Endothelial cell of umbilical vein (primary cell): ENCODE data around the gene TXNL4A. TPM values are rescaled to one million over a fixed set of nuclear protein-coding genes. Genes with fewer than 3 reads are reported as not detected.

Experiments
- BruUV-seq: library from RNA; stranded (reverse); fragments of 400-500 nt; replicated peaks from 2 replicates; lab custom pipeline; 2021; lab: Mats Ljungman, UMichigan
- CTCF ChIA-PET: fragments of 300-600, 350-600 bp; sonication (Branson Sonifier 250); formaldehyde crosslinking; loops from one replicate; lab custom pipeline; 2021; ENCODE audit warnings: antibody characterized with exemption, inconsistent platforms; lab: Charles Lee
- POLR2A ChIA-PET: fragments of 300-600, 350-600 bp; sonication (Branson Sonifier 250); formaldehyde crosslinking; loops from one replicate; lab custom pipeline; 2021; ENCODE audit warnings: antibody characterized with exemption, inconsistent platforms; lab: Charles Lee
- DNase-seq: peaks from one replicate; pipeline ENCODE4 v3.0.0-alpha.2; 2011; ENCODE audit warnings: low read depth, low spot score
- FAIRE-seq: peaks from 2 replicates; lab custom pipeline; 2011; peaks lifted over from hg19 to GRCh38; lab: Jason Lieb, UNC
- H2AFZ ChIP-seq: 2 replicates; pipeline ENCODE4 v1.6.0; 2012; ENCODE audit warnings: low read depth, low read length, control low read depth, inconsistent platforms
- H3K27ac ChIP-seq: 2 replicates; pipeline ENCODE4 v1.5.1; 2011; ENCODE audit warnings: low read depth, mild to moderate bottlenecking, control low read depth, low read length, moderate library complexity; ENCODE audit not compliant: insufficient read depth
- H3K27me3 ChIP-seq, 2 experiments: 2 replicates each; pipeline versions ENCODE4 v1.6.0 to v1.6.1; 2011; ENCODE audit warnings: low read length in 2 of 2, mixed read lengths in 1 of 2; ENCODE audit not compliant: control insufficient read depth in 2 of 2, insufficient read depth in 2 of 2
- H3K36me3 ChIP-seq, 2 experiments: 2 replicates in 1 of 2; 3 replicates in 1 of 2; pipeline ENCODE4 v1.5.1; 2011; ENCODE audit warnings: low read length in 2 of 2, mild to moderate bottlenecking in 1 of 2, moderate library complexity in 1 of 2; ENCODE audit not compliant: control insufficient read depth in 2 of 2, insufficient read depth in 2 of 2; ENCODE audit errors: extremely low read depth in 1 of 2
- H3K4me1 ChIP-seq: 3 replicates; pipeline ENCODE4 v1.5.1; 2011; ENCODE audit warnings: mild to moderate bottlenecking, low read length; ENCODE audit not compliant: control insufficient read depth, insufficient read depth; ENCODE audit errors: extremely low read depth
- H3K4me2 ChIP-seq: 2 replicates; pipeline ENCODE4 v1.6.1; 2011; ENCODE audit warnings: low read length, control low read depth, mixed read lengths; ENCODE audit not compliant: insufficient read depth
- H3K4me3 ChIP-seq, 3 experiments: fragments of 200-600 bp in 1 of 3; sonication (generic), shearing (Covaris generic) in 1 of 3; replicated peaks in 1 of 3; 2 replicates each; pipeline ENCODE4 v1.5.1; 2011 to 2016; ENCODE audit warnings: control low read depth in 3 of 3, low read length in 3 of 3, mild to moderate bottlenecking in 2 of 3, inconsistent platforms in 1 of 3, low read depth in 1 of 3, moderate library complexity in 1 of 3; ENCODE audit not compliant: insufficient read depth in 1 of 3
- H3K79me2 ChIP-seq: 2 replicates; pipeline ENCODE4 v1.6.0; 2012; ENCODE audit warnings: low read length, inconsistent platforms; ENCODE audit not compliant: control insufficient read depth, insufficient read depth
- H3K9ac ChIP-seq: replicated peaks from 2 replicates; pipeline ENCODE3; 2011; ENCODE audit warnings: low read length, control low read depth; ENCODE audit not compliant: insufficient read depth; ENCODE audit errors: extremely low read depth
- H3K9me1 ChIP-seq: replicated peaks from 3 replicates; pipeline ENCODE4 v1.6.0; 2011; ENCODE audit warnings: mild to moderate bottlenecking, low read length; ENCODE audit not compliant: control insufficient read depth, insufficient read depth; ENCODE audit errors: extremely low read depth
- H3K9me3 ChIP-seq: replicated peaks from 2 replicates; pipeline ENCODE4 v1.5.1; 2012; ENCODE audit warnings: low read length, inconsistent platforms; ENCODE audit not compliant: control insufficient read depth, insufficient read depth
- H4K20me1 ChIP-seq: replicated peaks from 2 replicates; pipeline ENCODE3; 2011; ENCODE audit warnings: mild to moderate bottlenecking, low read length; ENCODE audit not compliant: control insufficient read depth, insufficient read depth; ENCODE audit errors: extremely low read depth
- EZH2 ChIP-seq: IDR thresholded peaks from 2 replicates; pipeline ENCODE4 v1.6.1; 2012; ENCODE audit warnings: borderline replicate concordance, low read depth, mild to moderate bottlenecking, moderate library complexity, low read length, inconsistent platforms; ENCODE audit not compliant: severe bottlenecking
- FOS ChIP-seq: IDR thresholded peaks from 2 replicates; pipeline ENCODE4 v1.6.1; 2011; ENCODE audit warnings: mild to moderate bottlenecking, low read length, moderate library complexity, borderline replicate concordance; ENCODE audit not compliant: insufficient read depth
- GATA2 ChIP-seq: IDR thresholded peaks from 2 replicates; pipeline ENCODE4 v1.7.0; 2011; ENCODE audit warnings: low read depth, mild to moderate bottlenecking, moderate library complexity, mixed read lengths, low read length; ENCODE audit not compliant: insufficient read length, insufficient read depth
- JUN ChIP-seq: IDR thresholded peaks from 2 replicates; pipeline ENCODE4 v1.6.1; 2011; ENCODE audit warnings: borderline replicate concordance, low read depth; ENCODE audit not compliant: insufficient read length, insufficient read depth
- MYC ChIP-seq: IDR thresholded peaks from one replicate; pipeline ENCODE4 v1.6.1; 2011; ENCODE audit warnings: mild to moderate bottlenecking, low read depth, low read length
- POLR2A ChIP-seq: IDR thresholded peaks from 2 replicates; pipeline ENCODE4 v1.6.1; 2012; ENCODE audit warnings: low read depth, mild to moderate bottlenecking, control low read depth, low read length
- POLR2AphosphoS5 ChIP-seq: IDR thresholded peaks from 2 replicates; pipeline ENCODE4 v1.6.1; 2012; ENCODE audit warnings: low read depth, mild to moderate bottlenecking, control low read depth, low read length, moderate library complexity; ENCODE audit not compliant: insufficient read depth
- dilution Hi-C: fragments of 300-500 bp; cut with MboI; formaldehyde crosslinking; loops from one replicate; pipeline ENCODE4 v1.15.0; 2019; ENCODE audit warnings: low sequenced_read_pairs; ENCODE audit not compliant: extremely low pct_ligation_motif_present
- intact Hi-C: fragments of 100-400 bp; cut with micrococcal nuclease; formaldehyde crosslinking; loops from one replicate; pipeline ENCODE4 v1.10.0; 2022
- polyA plus RNA-seq, 4 experiments: library from polyadenylated mRNA; depleted of rRNA in 3 of 4; stranded (reverse) in 3 of 4; unstranded in 1 of 4; fragments of >200 nt; gene quantifications; 2 replicates each; pipeline versions ENCODE4 v1.2.1 to v1.2.3, GENCODE V29; 2011 to 2012; ENCODE audit warnings: missing spikeins in 1 of 4
- total RNA-seq: library from RNA; stranded (reverse); gene quantifications from 2 replicates; pipeline ENCODE4 v1.2.3, GENCODE V29; 2021
- TF ChIP-seq, protein P1 (sequence below), 2 donors: IDR thresholded peaks; 1 replicate in 1 of 2; 2 replicates in 1 of 2; pipeline ENCODE4 v1.5.1; 2011; ENCODE audit warnings: low read length in 2 of 2, mild to moderate bottlenecking in 2 of 2, moderate library complexity in 2 of 2, control low read depth in 1 of 2, inconsistent platforms in 1 of 2, low read depth in 1 of 2; ENCODE audit not compliant: insufficient read depth in 1 of 2; ENCODE audit errors: extremely low read depth in 1 of 2
- TF ChIP-seq, protein P2 (sequence below): IDR thresholded peaks from 2 replicates; pipeline ENCODE4 v1.6.1; 2011; ENCODE audit not compliant: insufficient read depth, insufficient read length

TXNL4A gene
- total and polyA plus RNA-seq, 2 donors (not counting 3 experiments of a cell fraction or from before 2014, with no cell fraction given) = 148 to 172 TPM

DNA sequence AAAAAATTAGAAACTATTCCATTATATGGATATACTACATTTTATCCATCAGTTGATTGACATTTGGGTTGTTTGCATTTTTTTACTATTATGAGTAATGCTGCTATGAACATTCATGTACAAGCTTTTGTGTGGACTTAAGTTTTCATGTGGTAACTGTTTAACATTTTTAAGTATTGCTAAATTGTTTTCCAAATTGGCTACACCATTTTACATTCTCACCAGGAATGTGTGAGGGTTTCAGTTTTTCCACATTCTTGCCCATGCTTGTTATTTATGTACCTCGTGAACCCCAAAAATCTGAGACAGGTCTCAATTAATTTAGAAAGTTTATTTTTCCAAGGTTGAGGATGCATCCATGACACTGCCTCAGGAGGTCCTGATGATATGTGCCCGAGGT, 3.1 kb upstream of the TXNL4A start:
- H4K20me1 ChIP-seq = no peaks in the 10 kb centered on the region
- H3K36me3 ChIP-seq = no peaks in the 10 kb centered on the region
- no peak overlapping the region for H3K9ac ChIP-seq
- H3K27ac ChIP-seq = no peak overlapping the region
- H3K9me1 ChIP-seq = no peaks in the 10 kb centered on the region
- no peak overlapping the region for H3K4me2 ChIP-seq
- FAIRE-seq (no peak), DNase-seq (no peak)
- peaks cover 17% of the 10 kb centered on the region for H3K79me2 ChIP-seq
- ChIA-PET POLR2A (no interaction called here), CTCF (no interaction called here)
- H3K4me1 ChIP-seq = peaks cover 15% of the 10 kb centered on the region
- H3K27me3 ChIP-seq = peaks cover 0 to 3% of the 10 kb centered on the region in 2 experiments
- H2AFZ ChIP-seq = no peak overlapping the region
- dilution Hi-C loops = no loop called here
- no TSS peak for BruUV-seq
- H3K4me3 ChIP-seq = no peak overlapping the region
- intact Hi-C loops = no loop called here
- no peaks in the 10 kb centered on the region for H3K9me3 ChIP-seq
- TF ChIP-seq, protein P1, sequence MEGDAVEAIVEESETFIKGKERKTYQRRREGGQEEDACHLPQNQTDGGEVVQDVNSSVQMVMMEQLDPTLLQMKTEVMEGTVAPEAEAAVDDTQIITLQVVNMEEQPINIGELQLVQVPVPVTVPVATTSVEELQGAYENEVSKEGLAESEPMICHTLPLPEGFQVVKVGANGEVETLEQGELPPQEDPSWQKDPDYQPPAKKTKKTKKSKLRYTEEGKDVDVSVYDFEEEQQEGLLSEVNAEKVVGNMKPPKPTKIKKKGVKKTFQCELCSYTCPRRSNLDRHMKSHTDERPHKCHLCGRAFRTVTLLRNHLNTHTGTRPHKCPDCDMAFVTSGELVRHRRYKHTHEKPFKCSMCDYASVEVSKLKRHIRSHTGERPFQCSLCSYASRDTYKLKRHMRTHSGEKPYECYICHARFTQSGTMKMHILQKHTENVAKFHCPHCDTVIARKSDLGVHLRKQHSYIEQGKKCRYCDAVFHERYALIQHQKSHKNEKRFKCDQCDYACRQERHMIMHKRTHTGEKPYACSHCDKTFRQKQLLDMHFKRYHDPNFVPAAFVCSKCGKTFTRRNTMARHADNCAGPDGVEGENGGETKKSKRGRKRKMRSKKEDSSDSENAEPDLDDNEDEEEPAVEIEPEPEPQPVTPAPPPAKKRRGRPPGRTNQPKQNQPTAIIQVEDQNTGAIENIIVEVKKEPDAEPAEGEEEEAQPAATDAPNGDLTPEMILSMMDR (IDR thresholded peaks at IDR 0.05; ENCODE audit: extremely low read depth in 1 of 2, insufficient read depth in 1 of 2, low read depth in 1 of 2, low read length in 2 of 2) = no peak
- TF ChIP-seq POLR2AphosphoS5 = no peak
- TF ChIP-seq FOS = no peak
- TF ChIP-seq MYC = no peak
- TF ChIP-seq EZH2 = no peak
- TF ChIP-seq, protein P2, sequence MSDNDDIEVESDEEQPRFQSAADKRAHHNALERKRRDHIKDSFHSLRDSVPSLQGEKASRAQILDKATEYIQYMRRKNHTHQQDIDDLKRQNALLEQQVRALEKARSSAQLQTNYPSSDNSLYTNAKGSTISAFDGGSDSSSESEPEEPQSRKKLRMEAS = no peak
- no peak for TF ChIP-seq POLR2A
- TF ChIP-seq GATA2 = no peak
- no peak for TF ChIP-seq JUN
